HEK293T (cell line): ENCODE results near the gene PRKAG1.

Experiments used
- ARNT ChIP-seq: fragments of 450-650 bp; IDR thresholded peaks from 2 replicates; pipeline ENCODE4 v1.6.1; 2017; ENCODE audit warnings: mild to moderate bottlenecking
- CTBP1 ChIP-seq: fragments of 450-650 bp; IDR thresholded peaks from 2 replicates; pipeline ENCODE4 v1.6.1; 2016; ENCODE audit warnings: borderline replicate concordance
- FOXK2 ChIP-seq: fragments of 450-650 bp; IDR thresholded peaks from 2 replicates; pipeline ENCODE4 v1.6.1; 2016; ENCODE audit warnings: mild to moderate bottlenecking
- FOXM1 ChIP-seq: fragments of 450-650 bp; IDR thresholded peaks from 2 replicates; pipeline ENCODE4 v1.6.1; 2017; ENCODE audit warnings: mild to moderate bottlenecking, borderline replicate concordance
- NFRKB ChIP-seq: fragments of 450-650 bp; IDR thresholded peaks from 2 replicates; pipeline ENCODE4 v1.6.1; 2016; ENCODE audit warnings: mild to moderate bottlenecking, moderate library complexity
- PKNOX1 ChIP-seq: fragments of 450-650 bp; IDR thresholded peaks from 2 replicates; pipeline ENCODE4 v1.6.1; 2016

GRCh38 chr12:49046129-49046895 lies 27.7 kb upstream of the PRKAG1 start:
- TF ChIP-seq CTBP1 (no peak), FOXK2 (no peak), NFRKB (no peak), ARNT (no peak), PKNOX1 (no peak), FOXM1 (no peak)
